ENCODE results near the gene OR5AC2. TPM values are rescaled to one million over a fixed set of nuclear protein-coding genes. Genes with fewer than 3 reads are reported as not detected.

OR5AC2 gene
- total and polyA plus RNA-seq, 2 experiments from 2014 or later: not detected

DNA sequence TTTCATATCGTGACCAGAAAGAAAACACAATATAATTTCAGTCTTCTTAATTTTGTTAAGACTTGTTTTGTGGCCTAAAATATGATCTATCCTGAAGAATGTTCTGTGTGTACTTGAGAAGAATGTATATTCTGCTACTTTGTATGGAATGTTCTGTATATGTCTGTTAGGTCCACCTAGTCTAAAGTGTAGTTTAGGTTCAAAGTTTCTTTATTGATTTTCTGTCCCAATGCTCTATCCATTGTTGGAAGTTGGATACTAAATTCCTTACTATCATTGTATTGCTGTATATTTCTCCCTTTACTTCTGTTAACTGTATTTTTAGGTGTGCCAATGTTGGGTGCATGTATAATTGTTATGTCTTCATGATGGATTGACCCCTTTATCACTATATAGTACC is 21.2 kb downstream of the OR5AC2 start:
- no peaks in the 10 kb centered on the region for H3K27me3 ChIP-seq (ENCODE audit: insufficient read depth)
- H3K27ac Mint-ChIP-seq: no peak overlapping the region
- no peaks in the 10 kb centered on the region for H3K79me2 ChIP-seq (replicated peaks; ENCODE audit: insufficient read depth)
- no peak for TF ChIP-seq ETS1 (IDR thresholded peaks at IDR 0.05)
- TF ChIP-seq JUNB (IDR thresholded peaks at IDR 0.05; ENCODE audit: unreplicated experiment): no peak
- no peak for TF ChIP-seq REST (IDR thresholded peaks at IDR 0.05; ENCODE audit: unreplicated experiment)
- no peak overlapping the region for H3K4me3 Mint-ChIP-seq
- no peaks in the 10 kb centered on the region for H3F3A ChIP-seq (replicated peaks; ENCODE audit: low read depth)
- no peaks in the 10 kb centered on the region for H4K20me1 ChIP-seq (replicated peaks; ENCODE audit: insufficient read depth)
- ATAC-seq: no peak
- no peaks in the 10 kb centered on the region for H3K4me1 Mint-ChIP-seq
- H3K36me3 ChIP-seq (ENCODE audit: insufficient read depth): peaks cover 5% of the 10 kb centered on the region
- no peak overlapping the region for H3K27ac ChIP-seq (ENCODE audit: low read depth)
- no peaks in the 10 kb centered on the region for H3K9me2 ChIP-seq (ENCODE audit: insufficient read depth)
- H3K27me3 Mint-ChIP-seq (ENCODE audit: insufficient read depth, low read depth, poor library complexity): no peaks in the 10 kb centered on the region
- H3K4me2 ChIP-seq: no peak overlapping the region
- H3K4me3 ChIP-seq: no peak overlapping the region
- peaks cover 38% of the 10 kb centered on the region for H3K9me3 Mint-ChIP-seq
- no peak overlapping the region for H2AFZ ChIP-seq
- H3K4me1 ChIP-seq (ENCODE audit: insufficient read depth): no peaks in the 10 kb centered on the region
- peaks cover 14% of the 10 kb centered on the region for H3K36me3 Mint-ChIP-seq (ENCODE audit: low read depth)
- no peak for DNase-seq (ENCODE audit: low spot score)

- Histone ChIP-seq H3K9me2 (ENCODE audit: insufficient read depth) (no peaks in the 10 kb centered on the region), H3K4me3 (no peak overlapping the region), H3K4me1 (ENCODE audit: insufficient read depth) (no peaks in the 10 kb centered on the region), H3K27me3 (ENCODE audit: insufficient read depth) (no peaks in the 10 kb centered on the region), H3K27ac (ENCODE audit: low read depth) (no peak overlapping the region), H3K4me2 (no peak overlapping the region), H3F3A (replicated peaks; ENCODE audit: low read depth) (no peaks in the 10 kb centered on the region), H3K36me3 (ENCODE audit: insufficient read depth) (peaks cover 8% of the 10 kb centered on the region), H4K20me1 (replicated peaks; ENCODE audit: insufficient read depth) (no peaks in the 10 kb centered on the region), H3K79me2 (replicated peaks; ENCODE audit: insufficient read depth) (no peaks in the 10 kb centered on the region), H2AFZ (no peak overlapping the region)
- peaks cover 20% of the 10 kb centered on the region for H3K36me3 Mint-ChIP-seq (ENCODE audit: low read depth)
- peaks cover 46% of the 10 kb centered on the region for H3K9me3 Mint-ChIP-seq
- peak; percentile 4 for DNase-seq (ENCODE audit: low spot score)
- no peak overlapping the region for H3K4me3 Mint-ChIP-seq
- no peak for ATAC-seq
- H3K27ac Mint-ChIP-seq: no peak overlapping the region
- H3K4me1 Mint-ChIP-seq: no peaks in the 10 kb centered on the region
- no peaks in the 10 kb centered on the region for H3K27me3 Mint-ChIP-seq (ENCODE audit: insufficient read depth, low read depth, poor library complexity)
- TF ChIP-seq CTCF (conservative IDR thresholded peaks at IDR 0.05; ENCODE audit: low read depth in 2 of 2) (no peak), ETS1 (IDR thresholded peaks at IDR 0.05) (no peak), NANOG (IDR thresholded peaks at IDR 0.05; ENCODE audit: borderline replicate concordance) (no peak), EZH2phosphoT487 (IDR thresholded peaks at IDR 0.05; ENCODE audit: unreplicated experiment) (no peak), REST (IDR thresholded peaks at IDR 0.05; ENCODE audit: unreplicated experiment) (no peak), EZH2 (IDR thresholded peaks at IDR 0.05; ENCODE audit: low read depth, unreplicated experiment) (no peak), STAT1 (IDR thresholded peaks at IDR 0.05; ENCODE audit: unreplicated experiment) (no peak), CREB1 (CRISPR knock-in tag; IDR thresholded peaks at IDR 0.05; ENCODE audit: low read depth) (no peak), JUNB (IDR thresholded peaks at IDR 0.05; ENCODE audit: unreplicated experiment) (no peak)
Measured at GRCh38 chr3:98109807-98110549, 23.0 kb downstream of the OR5AC2 start.

Data from GM23338 (cell line).